ENCODE data around the gene PPM1D. TPM values are rescaled to one million over a fixed set of nuclear protein-coding genes. Genes with fewer than 3 reads are reported as not detected.

Gene PPM1D
- total and polyA plus RNA-seq, 2 of the 13 experiments (the other 11 are each of a cell fraction or from before 2014, with no cell fraction given): 8.0 to 26.2 TPM

GRCh38 chr17:60601447-60602384 is 1.7 kb downstream of the PPM1D start (continued):
- TF ChIP-seq SOX13 (IDR thresholded peaks at IDR 0.05) (no peak), SOX13 (CRISPR knock-in tag; conservative IDR thresholded peaks at IDR 0.05 in 1 of 2, IDR thresholded peaks at IDR 0.05 in 1 of 2) (peak in 1 of 2 experiments; percentile 39; a peak in 2 of 4 replicates), THAP7 (CRISPR knock-in tag; IDR thresholded peaks at IDR 0.05) (no peak), ZNF83 (CRISPR knock-in tag; IDR thresholded peaks at IDR 0.05; ENCODE audit: borderline replicate concordance) (no peak), SPEN (CRISPR knock-in tag; IDR thresholded peaks at IDR 0.05; ENCODE audit: low read depth) (no peak), TCF12 (IDR thresholded peaks at IDR 0.05) (no peak), TCF12 (CRISPR knock-in tag; IDR thresholded peaks at IDR 0.05) (no peak), NFIC (IDR thresholded peaks at IDR 0.05; ENCODE audit: low read length) (peak; percentile 97), SALL1 (CRISPR knock-in tag; IDR thresholded peaks at IDR 0.05) (peak; percentile 26; the same call in 1 of the 2 replicates), SNRNP70 (IDR thresholded peaks at IDR 0.05; ENCODE audit: low read depth, low read length) (no peak), RFX5 (IDR thresholded peaks at IDR 0.05; ENCODE audit: low read depth, low read length) (no peak)
- TF ChIP-seq, protein P1, sequence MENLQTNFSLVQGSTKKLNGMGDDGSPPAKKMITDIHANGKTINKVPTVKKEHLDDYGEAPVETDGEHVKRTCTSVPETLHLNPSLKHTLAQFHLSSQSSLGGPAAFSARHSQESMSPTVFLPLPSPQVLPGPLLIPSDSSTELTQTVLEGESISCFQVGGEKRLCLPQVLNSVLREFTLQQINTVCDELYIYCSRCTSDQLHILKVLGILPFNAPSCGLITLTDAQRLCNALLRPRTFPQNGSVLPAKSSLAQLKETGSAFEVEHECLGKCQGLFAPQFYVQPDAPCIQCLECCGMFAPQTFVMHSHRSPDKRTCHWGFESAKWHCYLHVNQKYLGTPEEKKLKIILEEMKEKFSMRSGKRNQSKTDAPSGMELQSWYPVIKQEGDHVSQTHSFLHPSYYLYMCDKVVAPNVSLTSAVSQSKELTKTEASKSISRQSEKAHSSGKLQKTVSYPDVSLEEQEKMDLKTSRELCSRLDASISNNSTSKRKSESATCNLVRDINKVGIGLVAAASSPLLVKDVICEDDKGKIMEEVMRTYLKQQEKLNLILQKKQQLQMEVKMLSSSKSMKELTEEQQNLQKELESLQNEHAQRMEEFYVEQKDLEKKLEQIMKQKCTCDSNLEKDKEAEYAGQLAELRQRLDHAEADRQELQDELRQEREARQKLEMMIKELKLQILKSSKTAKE (CRISPR knock-in tag; IDR thresholded peaks at IDR 0.05; ENCODE audit: borderline replicate concordance): no peak
- TF ChIP-seq, protein P2, sequence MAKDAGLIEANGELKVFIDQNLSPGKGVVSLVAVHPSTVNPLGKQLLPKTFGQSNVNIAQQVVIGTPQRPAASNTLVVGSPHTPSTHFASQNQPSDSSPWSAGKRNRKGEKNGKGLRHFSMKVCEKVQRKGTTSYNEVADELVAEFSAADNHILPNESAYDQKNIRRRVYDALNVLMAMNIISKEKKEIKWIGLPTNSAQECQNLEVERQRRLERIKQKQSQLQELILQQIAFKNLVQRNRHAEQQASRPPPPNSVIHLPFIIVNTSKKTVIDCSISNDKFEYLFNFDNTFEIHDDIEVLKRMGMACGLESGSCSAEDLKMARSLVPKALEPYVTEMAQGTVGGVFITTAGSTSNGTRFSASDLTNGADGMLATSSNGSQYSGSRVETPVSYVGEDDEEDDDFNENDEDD (CRISPR knock-in tag; IDR thresholded peaks at IDR 0.05; ENCODE audit: borderline replicate concordance): 0 out of 2 replicates have a peak, but pooled peaks have one; percentile 9
- TF ChIP-seq, protein P3, sequence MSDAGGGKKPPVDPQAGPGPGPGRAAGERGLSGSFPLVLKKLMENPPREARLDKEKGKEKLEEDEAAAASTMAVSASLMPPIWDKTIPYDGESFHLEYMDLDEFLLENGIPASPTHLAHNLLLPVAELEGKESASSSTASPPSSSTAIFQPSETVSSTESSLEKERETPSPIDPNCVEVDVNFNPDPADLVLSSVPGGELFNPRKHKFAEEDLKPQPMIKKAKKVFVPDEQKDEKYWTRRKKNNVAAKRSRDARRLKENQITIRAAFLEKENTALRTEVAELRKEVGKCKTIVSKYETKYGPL (CRISPR knock-in tag; IDR thresholded peaks at IDR 0.05): no peak
- TF ChIP-seq, protein P4, sequence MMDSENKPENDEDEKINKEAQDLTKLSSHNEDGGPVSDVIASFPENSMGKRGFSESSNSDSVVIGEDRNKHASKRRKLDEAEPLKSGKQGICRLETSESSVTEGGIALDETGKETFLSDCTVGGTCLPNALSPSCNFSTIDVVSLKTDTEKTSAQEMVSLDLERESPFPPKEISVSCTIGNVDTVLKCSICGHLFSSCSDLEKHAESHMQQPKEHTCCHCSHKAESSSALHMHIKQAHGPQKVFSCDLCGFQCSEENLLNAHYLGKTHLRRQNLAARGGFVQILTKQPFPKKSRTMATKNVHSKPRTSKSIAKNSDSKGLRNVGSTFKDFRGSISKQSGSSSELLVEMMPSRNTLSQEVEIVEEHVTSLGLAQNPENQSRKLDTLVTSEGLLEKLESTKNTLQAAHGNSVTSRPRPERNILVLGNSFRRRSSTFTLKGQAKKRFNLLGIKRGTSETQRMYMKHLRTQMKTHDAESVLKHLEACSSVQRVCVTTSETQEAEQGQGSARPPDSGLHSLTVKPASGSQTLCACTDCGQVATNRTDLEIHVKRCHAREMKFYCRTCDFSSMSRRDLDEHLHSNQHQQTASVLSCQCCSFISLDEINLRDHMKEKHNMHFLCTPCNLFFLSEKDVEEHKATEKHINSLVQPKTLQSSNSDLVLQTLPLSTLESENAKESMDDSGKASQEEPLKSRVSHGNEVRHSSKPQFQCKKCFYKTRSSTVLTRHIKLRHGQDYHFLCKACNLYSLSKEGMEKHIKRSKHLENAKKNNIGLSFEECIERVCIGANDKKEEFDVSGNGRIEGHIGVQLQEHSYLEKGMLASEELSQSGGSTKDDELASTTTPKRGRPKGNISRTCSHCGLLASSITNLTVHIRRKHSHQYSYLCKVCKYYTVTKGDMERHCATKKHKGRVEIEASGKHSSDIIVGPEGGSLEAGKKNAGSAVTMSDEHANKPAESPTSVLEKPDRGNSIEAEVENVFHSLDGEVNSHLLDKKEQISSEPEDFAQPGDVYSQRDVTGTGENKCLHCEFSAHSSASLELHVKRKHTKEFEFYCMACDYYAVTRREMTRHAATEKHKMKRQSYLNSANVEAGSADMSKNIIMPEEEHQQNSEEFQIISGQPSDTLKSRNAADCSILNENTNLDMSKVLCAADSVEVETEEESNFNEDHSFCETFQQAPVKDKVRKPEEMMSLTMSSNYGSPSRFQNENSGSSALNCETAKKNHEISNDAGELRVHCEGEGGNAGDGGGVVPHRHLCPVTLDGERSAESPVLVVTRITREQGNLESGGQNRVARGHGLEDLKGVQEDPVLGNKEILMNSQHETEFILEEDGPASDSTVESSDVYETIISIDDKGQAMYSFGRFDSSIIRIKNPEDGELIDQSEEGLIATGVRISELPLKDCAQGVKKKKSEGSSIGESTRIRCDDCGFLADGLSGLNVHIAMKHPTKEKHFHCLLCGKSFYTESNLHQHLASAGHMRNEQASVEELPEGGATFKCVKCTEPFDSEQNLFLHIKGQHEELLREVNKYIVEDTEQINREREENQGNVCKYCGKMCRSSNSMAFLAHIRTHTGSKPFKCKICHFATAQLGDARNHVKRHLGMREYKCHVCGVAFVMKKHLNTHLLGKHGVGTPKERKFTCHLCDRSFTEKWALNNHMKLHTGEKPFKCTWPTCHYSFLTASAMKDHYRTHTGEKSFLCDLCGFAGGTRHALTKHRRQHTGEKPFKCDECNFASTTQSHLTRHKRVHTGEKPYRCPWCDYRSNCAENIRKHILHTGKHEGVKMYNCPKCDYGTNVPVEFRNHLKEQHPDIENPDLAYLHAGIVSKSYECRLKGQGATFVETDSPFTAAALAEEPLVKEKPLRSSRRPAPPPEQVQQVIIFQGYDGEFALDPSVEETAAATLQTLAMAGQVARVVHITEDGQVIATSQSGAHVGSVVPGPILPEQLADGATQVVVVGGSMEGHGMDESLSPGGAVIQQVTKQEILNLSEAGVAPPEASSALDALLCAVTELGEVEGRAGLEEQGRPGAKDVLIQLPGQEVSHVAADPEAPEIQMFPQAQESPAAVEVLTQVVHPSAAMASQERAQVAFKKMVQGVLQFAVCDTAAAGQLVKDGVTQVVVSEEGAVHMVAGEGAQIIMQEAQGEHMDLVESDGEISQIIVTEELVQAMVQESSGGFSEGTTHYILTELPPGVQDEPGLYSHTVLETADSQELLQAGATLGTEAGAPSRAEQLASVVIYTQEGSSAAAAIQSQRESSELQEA (CRISPR knock-in tag; IDR thresholded peaks at IDR 0.05; ENCODE audit: not compliant biosample characterization): no peak

All from HepG2 (cell line).